GM23248 (cell line): ENCODE measurements around the gene EIF1AD.

ENCODE experiments used
- EZH2 ChIP-seq: fragments of 200-600 bp; sonication (generic); IDR thresholded peaks from 2 replicates; pipeline ENCODE4 v1.6.1; 2018; ENCODE audit warnings: antibody characterized with exemption, mild to moderate bottlenecking; ENCODE audit not compliant: insufficient read depth, poor library complexity, severe bottlenecking
- EZH2phosphoT487 ChIP-seq: fragments of 200-600 bp; sonication (generic); IDR thresholded peaks from 2 replicates; pipeline ENCODE4 v1.6.1; 2018; ENCODE audit warnings: antibody characterized with exemption, moderate library complexity, mild to moderate bottlenecking, low read depth; ENCODE audit not compliant: insufficient read depth

DNA sequence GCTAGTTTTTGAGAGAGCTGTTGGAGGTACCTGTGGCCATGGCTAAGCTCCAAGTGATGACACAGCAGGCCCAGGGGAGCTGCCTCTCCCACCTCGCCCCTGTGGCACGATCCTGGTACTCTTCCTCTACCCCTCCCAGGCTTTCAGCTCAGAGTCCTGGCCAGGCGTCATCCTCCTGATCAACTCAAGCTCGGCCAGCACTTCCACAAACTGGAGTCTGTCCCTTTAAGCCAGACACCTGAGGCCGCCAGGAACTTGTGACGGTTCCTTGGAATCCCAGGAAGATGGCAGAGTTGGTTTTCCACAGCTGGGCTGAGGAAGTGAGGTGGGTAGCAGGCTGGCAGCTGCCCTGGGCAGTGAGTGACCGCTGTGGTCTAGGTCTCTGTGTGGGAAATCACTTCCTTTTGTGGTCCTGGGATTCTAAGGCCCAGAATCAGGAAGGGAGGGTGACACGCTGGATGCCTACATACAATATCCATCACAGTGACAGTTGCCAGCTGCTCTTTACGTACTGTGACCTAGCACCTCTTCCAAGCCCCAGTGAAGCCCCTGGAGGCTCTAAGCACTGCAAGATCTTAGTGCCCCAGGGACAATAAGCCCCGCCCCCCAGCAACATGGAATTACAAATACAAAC lies 6.6 kb upstream of the EIF1AD start:
- TF ChIP-seq EZH2phosphoT487 (no peak), EZH2 (no peak)
